Measurements from ENCODE around the gene DDB1.

DNA sequence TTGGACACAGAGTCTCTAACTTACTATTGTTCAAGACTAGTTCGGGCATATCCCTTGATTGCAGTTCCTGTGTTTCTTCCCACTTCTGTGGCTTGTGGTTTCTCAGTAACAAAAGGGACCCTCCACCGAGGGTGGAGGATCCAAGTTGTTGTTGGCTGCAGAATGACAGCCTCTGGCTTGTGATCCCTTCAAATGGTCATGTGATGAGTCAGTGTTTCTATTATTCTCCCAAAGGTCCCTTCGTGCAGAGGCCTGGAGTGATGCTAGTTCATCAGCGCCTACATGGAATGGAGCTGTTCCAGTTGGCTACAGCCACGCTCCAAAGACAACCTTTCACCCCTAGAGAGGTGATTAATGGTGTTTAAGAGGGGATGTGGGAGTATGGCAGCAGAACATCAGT is 35.2 kb downstream of the DDB1 start:
- no peak for TF ChIP-seq EP300 (IDR thresholded peaks at IDR 0.05; ENCODE audit: borderline replicate concordance in 1 of 2, low read depth in 1 of 2, low read length in 1 of 2)
- TF ChIP-seq, protein P1, sequence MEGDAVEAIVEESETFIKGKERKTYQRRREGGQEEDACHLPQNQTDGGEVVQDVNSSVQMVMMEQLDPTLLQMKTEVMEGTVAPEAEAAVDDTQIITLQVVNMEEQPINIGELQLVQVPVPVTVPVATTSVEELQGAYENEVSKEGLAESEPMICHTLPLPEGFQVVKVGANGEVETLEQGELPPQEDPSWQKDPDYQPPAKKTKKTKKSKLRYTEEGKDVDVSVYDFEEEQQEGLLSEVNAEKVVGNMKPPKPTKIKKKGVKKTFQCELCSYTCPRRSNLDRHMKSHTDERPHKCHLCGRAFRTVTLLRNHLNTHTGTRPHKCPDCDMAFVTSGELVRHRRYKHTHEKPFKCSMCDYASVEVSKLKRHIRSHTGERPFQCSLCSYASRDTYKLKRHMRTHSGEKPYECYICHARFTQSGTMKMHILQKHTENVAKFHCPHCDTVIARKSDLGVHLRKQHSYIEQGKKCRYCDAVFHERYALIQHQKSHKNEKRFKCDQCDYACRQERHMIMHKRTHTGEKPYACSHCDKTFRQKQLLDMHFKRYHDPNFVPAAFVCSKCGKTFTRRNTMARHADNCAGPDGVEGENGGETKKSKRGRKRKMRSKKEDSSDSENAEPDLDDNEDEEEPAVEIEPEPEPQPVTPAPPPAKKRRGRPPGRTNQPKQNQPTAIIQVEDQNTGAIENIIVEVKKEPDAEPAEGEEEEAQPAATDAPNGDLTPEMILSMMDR (IDR thresholded peaks at IDR 0.05) = no peak
- TF ChIP-seq, protein P2, sequence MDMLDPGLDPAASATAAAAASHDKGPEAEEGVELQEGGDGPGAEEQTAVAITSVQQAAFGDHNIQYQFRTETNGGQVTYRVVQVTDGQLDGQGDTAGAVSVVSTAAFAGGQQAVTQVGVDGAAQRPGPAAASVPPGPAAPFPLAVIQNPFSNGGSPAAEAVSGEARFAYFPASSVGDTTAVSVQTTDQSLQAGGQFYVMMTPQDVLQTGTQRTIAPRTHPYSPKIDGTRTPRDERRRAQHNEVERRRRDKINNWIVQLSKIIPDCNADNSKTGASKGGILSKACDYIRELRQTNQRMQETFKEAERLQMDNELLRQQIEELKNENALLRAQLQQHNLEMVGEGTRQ (IDR thresholded peaks at IDR 0.05; ENCODE audit: borderline replicate concordance, low read depth, low read length) = no peak
- no peak for TF ChIP-seq YY1 (IDR thresholded peaks at IDR 0.05; ENCODE audit: low read depth)
- no peak for TF ChIP-seq RFX5 (IDR thresholded peaks at IDR 0.05; ENCODE audit: low read length)
- TF ChIP-seq ELF1 (IDR thresholded peaks at IDR 0.05) = no peak
- no peak for TF ChIP-seq RAD21 (IDR thresholded peaks at IDR 0.05; ENCODE audit: low read length)
- peak; percentile 41; the same call in 1 of the 2 replicates for TF ChIP-seq NFIC (IDR thresholded peaks at IDR 0.05; ENCODE audit: borderline replicate concordance)
- no peak for TF ChIP-seq MXI1 (IDR thresholded peaks at IDR 0.05; ENCODE audit: low read depth, low read length)
- TF ChIP-seq MEF2A (IDR thresholded peaks at IDR 0.05; ENCODE audit: borderline replicate concordance, low read depth) = no peak
- TF ChIP-seq JUND (IDR thresholded peaks at IDR 0.05) = peak; percentile 15
- no peak for TF ChIP-seq EZH2phosphoT487 (IDR thresholded peaks at IDR 0.05; ENCODE audit: borderline replicate concordance, low read depth)

Data from SK-N-SH (cell line).